HepG2 (cell line): Measurements from ENCODE around the gene SNX24. TPM values are rescaled to one million over a fixed set of nuclear protein-coding genes. Genes with fewer than 3 reads are reported as not detected.
"Not testable (repeated sequence)": the region's sequence is repeated elsewhere in the genome, so short reads cannot be mapped to it uniquely, and the experiment has no call there.

Experiments
- ATAC-seq: fragments of 200-7000 bp; cut with Tn5 transposase; 3 replicates; pipeline ENCODE4 v1.9.1; 2020; ENCODE audit warnings: mild to moderate bottlenecking, moderate library complexity
- BruUV-seq: library from RNA; stranded (reverse); fragments of 400-500 nt; replicated peaks from 2 replicates; lab custom pipeline; 2021; lab: Mats Ljungman, UMichigan
- CTCF ChIA-PET: fragments of 300-600 bp; formaldehyde crosslinking; extraction: SDS; loops from one replicate; lab custom pipeline; 2021; ENCODE audit warnings: low total read pairs, inconsistent platforms, low intra/inter-chr PET ratio; lab: Yijun Ruan, JAX
- POLR2A ChIA-PET: fragments of 350-600 bp; sonication (Branson Sonifier 250); formaldehyde crosslinking; loops from one replicate; lab custom pipeline; 2020; ENCODE audit warnings: antibody characterized with exemption, inconsistent platforms; lab: Yijun Ruan, JAX
- DNase-seq: peaks from one replicate; pipeline ENCODE4 v3.0.0-alpha.2; 2015; ENCODE audit warnings: low spot score
- FAIRE-seq: peaks from 3 replicates; lab custom pipeline; 2011; peaks lifted over from hg19 to GRCh38; lab: Jason Lieb, UNC
- H2AFZ ChIP-seq: one replicate; pipeline ENCODE4 v1.6.1; 2011; ENCODE audit warnings: low read length, inconsistent platforms
- H3K27ac ChIP-seq: fragments of 300-600 bp; 3 replicates; pipeline ENCODE4 v1.8.0; 2011; ENCODE audit warnings: mixed run types, mild to moderate bottlenecking, mixed read lengths, low read length, inconsistent platforms; ENCODE audit not compliant: insufficient read depth; ENCODE audit errors: extremely low read length
- H3K27me3 ChIP-seq, 2 experiments: fragments of 200-600 bp in 1 of 2; 2 replicates in 1 of 2; 3 replicates in 1 of 2; pipeline versions ENCODE4 v1.6.0 to v1.8.0; 2011; ENCODE audit warnings: low read length in 2 of 2, mild to moderate bottlenecking in 2 of 2, moderate library complexity in 2 of 2, inconsistent platforms in 1 of 2; ENCODE audit not compliant: insufficient read depth in 2 of 2, control insufficient read depth in 1 of 2
- H3K36me3 ChIP-seq, 2 experiments: fragments of 200-600 bp in 1 of 2; replicated peaks in 1 of 2; 2 replicates in 1 of 2; 3 replicates in 1 of 2; pipeline versions ENCODE4 v1.5.1 to v1.8.0; 2011; ENCODE audit warnings: low read length in 2 of 2, inconsistent platforms in 1 of 2; ENCODE audit not compliant: insufficient read depth in 2 of 2, control insufficient read depth in 1 of 2
- H3K4me1 ChIP-seq: 2 replicates; pipeline ENCODE4 v1.5.1; 2012; ENCODE audit warnings: low read length, inconsistent platforms; ENCODE audit not compliant: insufficient read depth
- H3K4me2 ChIP-seq: 2 replicates; pipeline ENCODE4 v1.6.0; 2011; ENCODE audit warnings: low read depth, low read length, inconsistent platforms
- H3K4me3 ChIP-seq, 3 experiments: fragments of 200-600 bp in 1 of 3; sonication (generic), shearing (Covaris generic) in 1 of 3; replicated peaks in 1 of 3; 2 replicates each; pipeline ENCODE4 v1.5.1; 2011 to 2016; ENCODE audit warnings: low read length in 3 of 3, inconsistent platforms in 2 of 3, low read depth in 2 of 3, mild to moderate bottlenecking in 2 of 3, control low read depth in 1 of 3, mixed read lengths in 1 of 3; ENCODE audit not compliant: insufficient read depth in 1 of 3
- H3K79me2 ChIP-seq: one replicate; pipeline ENCODE4 v1.6.1; 2011; ENCODE audit warnings: low read length, inconsistent platforms; ENCODE audit not compliant: insufficient read depth
- H3K9ac ChIP-seq: 2 replicates; pipeline ENCODE4 v1.6.0; 2011; ENCODE audit warnings: mild to moderate bottlenecking, low read depth, low read length, inconsistent platforms; ENCODE audit not compliant: insufficient read depth
- H3K9me3 ChIP-seq: 2 replicates; pipeline ENCODE4 v1.5.1; 2012; ENCODE audit warnings: mild to moderate bottlenecking, low read length
- H4K20me1 ChIP-seq: 2 replicates; pipeline ENCODE4 v1.6.0; 2011; ENCODE audit warnings: inconsistent platforms, mild to moderate bottlenecking, low read length, moderate library complexity; ENCODE audit not compliant: insufficient read depth
- CHCHD3 ChIP-seq: sonication (generic); formaldehyde crosslinking; IDR thresholded peaks from 2 replicates; pipeline ENCODE4 v1.8.0; 2022; ENCODE audit warnings: mild to moderate bottlenecking, missing genetic modification reagents, moderate library complexity
- SP2 ChIP-seq: sonication (generic); formaldehyde crosslinking; IDR thresholded peaks from 2 replicates; pipeline ENCODE4 v1.5.1; 2020; ENCODE audit warnings: mild to moderate bottlenecking, missing genetic modification reagents
- ZNF496 ChIP-seq: sonication (generic); formaldehyde crosslinking; IDR thresholded peaks from 2 replicates; pipeline ENCODE4 v1.8.1; 2023; ENCODE audit warnings: mild to moderate bottlenecking, moderate library complexity, missing genetic modification reagents; ENCODE audit not compliant: insufficient replicate concordance
- ZSCAN30 ChIP-seq: sonication (generic); formaldehyde crosslinking; IDR thresholded peaks from 2 replicates; pipeline ENCODE4 v1.5.0; 2020; ENCODE audit warnings: mild to moderate bottlenecking, missing genetic modification reagents
- WGBS: methylation state at CpG from one replicate; pipeline ENCODE4 v1.1.6; 2017; ENCODE audit warnings: low lambda C conversion rate; 5-methylcytosine and 5-hydroxymethylcytosine counted together
- in situ Hi-C: cut with HindIII; loops from 2 replicates; pipeline ENCODE4 v1.10.0; 2017; ENCODE audit warnings: low pct_unique_long_range_greater_than_20kb; ENCODE audit not compliant: extremely low pct_ligation_motif_present
- intact Hi-C: fragments of 100-400 bp; cut with micrococcal nuclease; formaldehyde crosslinking; loops from one replicate; pipeline ENCODE4 v1.10.0; 2022; ENCODE audit not compliant: unreplicated experiment
- polyA plus RNA-seq, 8 experiments: library from polyadenylated mRNA; depleted of rRNA in 3 of 8; stranded (reverse) in 7 of 8; unstranded in 1 of 8; fragments of >200 nt; fragmentation: Illumina TruSeq in 4 of 8; extraction: Trizol in 4 of 8; gene quantifications; 2 replicates each; pipeline versions ENCODE4 v1.2.1 to v1.2.3, GENCODE V29; 2011 to 2016; ENCODE audit warnings: low read depth in 4 of 8, missing spikeins in 1 of 8, mixed read lengths in 1 of 8; ENCODE audit not compliant: insufficient read depth in 1 of 8
- total RNA-seq, 5 experiments: library from RNA; depleted of rRNA; stranded (reverse); fragments of >200 nt; fragmentation: Illumina TruSeq; extraction: Trizol; gene quantifications; 2 replicates each; pipeline ENCODE4 v1.2.3, GENCODE V29; 2016; ENCODE audit warnings: low read depth in 1 of 5
- TF ChIP-seq, protein P1 (sequence below): sonication (generic); formaldehyde crosslinking; IDR thresholded peaks from 2 replicates; pipeline ENCODE4 v1.4.0; 2020; ENCODE audit warnings: mild to moderate bottlenecking, missing genetic modification reagents

The SNX24 gene
- total and polyA plus RNA-seq, 2 of the 13 experiments (the other 11 are each of a cell fraction or from before 2014, with no cell fraction given): 7.2 to 23.7 TPM

DNA sequence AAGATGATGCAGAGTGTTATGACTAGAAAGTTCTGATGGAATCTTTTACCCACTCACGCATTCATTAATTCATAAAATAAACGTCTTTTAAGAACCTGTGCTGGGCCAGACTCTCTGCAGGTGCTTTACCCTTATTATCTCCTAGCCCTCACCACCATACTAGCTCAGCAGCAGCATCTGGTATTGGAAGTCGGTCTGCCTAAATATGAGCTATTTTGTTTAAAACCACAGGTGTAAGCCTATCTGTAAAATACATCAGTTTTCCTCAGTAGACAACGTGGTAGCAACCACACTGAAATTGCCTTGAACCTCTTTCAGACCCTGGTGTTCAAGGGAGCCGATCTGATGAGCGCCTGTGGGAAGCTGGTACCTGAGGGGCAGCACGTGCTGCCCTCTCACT is 121.7 kb downstream of the SNX24 start (continued):
- TF ChIP-seq, protein P1, sequence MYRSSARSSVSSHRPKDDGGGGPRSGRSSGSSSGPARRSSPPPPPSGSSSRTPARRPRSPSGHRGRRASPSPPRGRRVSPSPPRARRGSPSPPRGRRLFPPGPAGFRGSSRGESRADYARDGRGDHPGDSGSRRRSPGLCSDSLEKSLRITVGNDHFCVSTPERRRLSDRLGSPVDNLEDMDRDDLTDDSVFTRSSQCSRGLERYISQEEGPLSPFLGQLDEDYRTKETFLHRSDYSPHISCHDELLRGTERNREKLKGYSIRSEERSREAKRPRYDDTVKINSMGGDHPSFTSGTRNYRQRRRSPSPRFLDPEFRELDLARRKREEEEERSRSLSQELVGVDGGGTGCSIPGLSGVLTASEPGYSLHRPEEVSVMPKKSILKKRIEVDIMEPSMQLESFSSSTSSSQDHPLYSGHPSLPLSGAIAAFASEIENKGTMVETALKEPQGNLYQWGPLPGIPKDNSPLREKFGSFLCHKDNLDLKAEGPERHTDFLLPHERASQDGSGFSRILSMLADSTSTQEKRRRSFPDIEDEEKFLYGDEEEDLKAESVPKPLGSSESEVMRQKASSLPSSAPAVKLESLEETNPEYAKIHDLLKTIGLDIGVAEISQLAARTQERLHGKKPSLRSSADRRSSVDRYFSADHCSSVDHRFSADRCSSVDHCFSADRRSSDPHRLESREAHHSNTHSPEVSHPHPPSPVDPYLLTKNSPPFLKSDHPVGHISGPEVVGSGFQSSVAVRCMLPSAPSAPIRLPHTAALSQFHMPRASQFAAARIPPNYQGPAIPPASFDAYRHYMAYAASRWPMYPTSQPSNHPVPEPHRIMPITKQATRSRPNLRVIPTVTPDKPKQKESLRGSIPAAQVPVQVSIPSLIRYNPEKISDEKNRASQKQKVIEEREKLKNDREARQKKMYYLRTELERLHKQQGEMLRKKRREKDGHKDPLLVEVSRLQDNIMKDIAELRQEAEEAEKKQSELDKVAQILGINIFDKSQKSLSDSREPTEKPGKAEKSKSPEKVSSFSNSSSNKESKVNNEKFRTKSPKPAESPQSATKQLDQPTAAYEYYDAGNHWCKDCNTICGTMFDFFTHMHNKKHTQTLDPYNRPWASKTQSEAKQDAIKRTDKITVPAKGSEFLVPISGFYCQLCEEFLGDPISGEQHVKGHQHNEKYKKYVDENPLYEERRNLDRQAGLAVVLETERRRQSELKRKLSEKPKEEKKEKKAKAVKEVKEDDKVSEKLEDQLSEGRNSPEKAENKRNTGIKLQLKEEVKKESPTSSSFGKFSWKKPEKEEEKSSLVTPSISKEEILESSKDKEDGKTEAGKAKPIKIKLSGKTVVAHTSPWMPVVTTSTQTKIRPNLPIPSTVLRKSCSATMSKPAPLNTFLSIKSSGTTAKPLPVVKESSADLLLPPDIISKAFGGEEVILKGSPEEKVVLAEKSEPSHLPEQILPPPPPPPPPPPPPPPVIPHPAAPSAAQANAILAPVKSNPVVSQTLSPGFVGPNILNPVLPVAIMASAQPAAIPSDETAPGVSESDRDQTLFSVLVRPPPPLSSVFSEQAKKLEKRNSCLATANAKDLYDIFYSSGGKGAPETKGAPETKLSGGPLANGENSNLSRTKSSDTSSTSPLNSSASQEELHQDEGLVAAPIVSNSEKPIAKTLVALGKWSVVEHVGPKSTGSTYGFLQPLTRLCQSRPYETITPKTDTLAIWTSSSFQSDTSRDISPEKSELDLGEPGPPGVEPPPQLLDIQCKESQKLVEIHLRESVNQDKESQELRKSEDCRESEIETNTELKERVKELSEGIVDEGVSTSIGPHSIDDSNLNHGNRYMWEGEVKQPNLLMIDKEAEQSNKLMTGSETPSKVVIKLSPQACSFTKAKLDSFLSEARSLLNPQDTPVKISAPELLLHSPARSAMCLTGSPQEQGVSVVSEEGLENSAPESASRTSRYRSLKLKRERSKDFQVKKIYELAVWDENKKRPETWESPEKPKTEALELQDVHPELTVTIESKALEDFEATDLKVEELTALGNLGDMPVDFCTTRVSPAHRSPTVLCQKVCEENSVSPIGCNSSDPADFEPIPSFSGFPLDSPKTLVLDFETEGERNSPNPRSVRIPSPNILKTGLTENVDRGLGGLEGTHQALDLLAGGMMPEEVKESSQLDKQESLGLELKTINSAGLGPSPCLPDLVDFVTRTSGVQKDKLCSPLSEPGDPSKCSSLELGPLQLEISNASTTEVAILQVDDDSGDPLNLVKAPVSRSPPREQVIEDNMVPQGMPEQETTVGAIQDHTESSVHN: no peak
- TF ChIP-seq, all 625 proteins: peak for 0

DNA sequence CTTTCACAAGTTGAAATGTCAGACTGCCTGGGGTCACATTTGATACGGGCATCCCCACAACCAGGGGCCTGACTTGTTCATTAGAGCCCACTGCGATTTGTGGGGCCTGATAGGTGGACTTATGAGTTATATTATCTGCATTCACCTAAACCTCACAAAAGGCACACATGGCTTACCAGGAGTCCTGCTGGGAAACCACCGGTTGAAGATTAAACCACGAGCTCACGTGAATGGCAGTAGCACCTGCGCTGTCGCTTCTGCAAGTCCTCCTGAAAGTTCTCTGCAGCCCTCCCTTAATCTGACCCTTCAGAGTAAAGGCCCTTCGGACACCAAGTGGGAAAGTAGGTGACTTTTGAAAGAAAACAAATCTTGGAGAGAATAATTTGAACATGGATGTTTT is 122.2 kb downstream of the SNX24 start:
- FAIRE-seq: no peak

DNA sequence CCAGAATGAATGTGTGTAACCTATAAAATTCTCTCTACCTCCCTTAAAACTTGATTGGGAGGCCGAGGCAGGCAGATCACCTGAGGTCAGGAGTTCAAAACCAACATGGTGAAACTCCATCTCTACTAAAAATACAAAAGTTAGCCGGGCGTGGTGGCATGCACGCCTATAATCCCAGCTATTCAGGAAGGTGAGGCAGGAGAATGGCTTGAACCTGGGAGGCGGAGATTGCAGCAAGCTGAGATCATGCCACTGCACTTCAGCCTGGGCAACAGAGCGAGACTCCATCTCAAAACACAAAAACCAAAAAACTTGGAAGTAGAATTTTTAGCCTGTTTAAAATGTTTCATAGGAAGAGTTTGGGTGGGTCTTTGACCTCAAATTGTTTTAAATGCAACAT is 122.6 kb downstream of the SNX24 start:
- CTCF ChIA-PET, H3K4me2 ChIP-seq, intact Hi-C loops, H3K79me2 ChIP-seq, ATAC-seq, H3K4me1 ChIP-seq, BruUV-seq, DNase-seq, H3K27me3 ChIP-seq, H3K36me3 ChIP-seq, H3K9me3 ChIP-seq, H3K4me3 ChIP-seq, H2AFZ ChIP-seq, H3K9ac ChIP-seq, FAIRE-seq, in situ Hi-C loops, H3K27ac ChIP-seq, POLR2A ChIA-PET, H4K20me1 ChIP-seq: not testable (repeated sequence)
- WGBS: 98% methylated on average over 6 of the region's 6 CpGs

More for the DNA sequence above, 122.2 kb downstream of the SNX24 start:
- intact Hi-C loops: no loop called here
- Histone ChIP-seq H3K27ac (no peak overlapping the region), H3K27me3 (no peaks in the 10 kb centered on the region), H3K79me2 (no peaks in the 10 kb centered on the region), H3K36me3 (no peaks in the 10 kb centered on the region), H2AFZ (no peak overlapping the region), H3K9ac (no peak overlapping the region), H3K4me1 (no peaks in the 10 kb centered on the region), H3K9me3 (no peaks in the 10 kb centered on the region), H3K4me3 (no peak overlapping the region), H4K20me1 (no peaks in the 10 kb centered on the region), H3K4me2 (no peak overlapping the region)
- ATAC-seq: no peak
- WGBS: 93% methylated on average over 7 of the region's 8 CpGs
- DNase-seq: no peak
- POLR2A ChIA-PET: no interaction called here
- in situ Hi-C loops: no loop called here
- BruUV-seq: no TSS peak
- no peak for TF ChIP-seq ZSCAN30 (CRISPR knock-in tag)
- TF ChIP-seq SP2: no peak
- no peak for TF ChIP-seq ZNF496 (CRISPR knock-in tag)
- TF ChIP-seq CHCHD3 (CRISPR knock-in tag): no peak
- CTCF ChIA-PET: no interaction called here
